Thymus (tissue), 11 donors: ENCODE measurements around the gene NCBP1. TPM values are rescaled to one million over a fixed set of nuclear protein-coding genes. Genes with fewer than 3 reads are reported as not detected.

Experiments used
- DNase-seq, 9 donors: peaks; one replicate each; pipeline ENCODE4 v3.0.0-alpha.2; 2013; ENCODE audit warnings: low spot score in 9 of 9, low read depth in 6 of 9, missing footprints in 1 of 9
- H3K27ac ChIP-seq, 2 donors: one replicate each; pipeline ENCODE4 v1.5.1; 2013; ENCODE audit warnings: control low read depth in 1 of 2, low read depth in 1 of 2, low read length in 1 of 2, mild to moderate bottlenecking in 1 of 2, moderate library complexity in 1 of 2
- H3K27me3 ChIP-seq, 2 donors: one replicate each; pipeline ENCODE4 v1.5.1; 2013; ENCODE audit warnings: low read length in 1 of 2; ENCODE audit not compliant: control insufficient read depth in 2 of 2, insufficient read depth in 1 of 2
- H3K36me3 ChIP-seq, 2 donors: one replicate each; pipeline ENCODE4 v1.5.1; 2013; ENCODE audit warnings: low read length in 1 of 2, mild to moderate bottlenecking in 1 of 2, moderate library complexity in 1 of 2; ENCODE audit not compliant: control insufficient read depth in 2 of 2, insufficient read depth in 2 of 2
- H3K4me1 ChIP-seq, 2 donors: one replicate each; pipeline ENCODE4 v1.5.1; 2013; ENCODE audit warnings: low read length in 2 of 2; ENCODE audit not compliant: control insufficient read depth in 2 of 2, insufficient read depth in 2 of 2
- H3K4me3 ChIP-seq, 2 donors: one replicate each; pipeline ENCODE4 v1.5.1; 2013; ENCODE audit warnings: low read length in 2 of 2, control low read depth in 1 of 2, mild to moderate bottlenecking in 1 of 2
- H3K9me3 ChIP-seq, 2 donors: one replicate each; pipeline ENCODE4 v1.5.1; 2013; ENCODE audit warnings: low read length in 1 of 2, mild to moderate bottlenecking in 1 of 2; ENCODE audit not compliant: control insufficient read depth in 2 of 2, insufficient read depth in 1 of 2
- WGBS: extraction: QIAGEN DNeasy Blood & Tissue Kit; methylation state at CpG from one replicate; pipeline ENCODE4 v1.1.7; 2013; 5-methylcytosine and 5-hydroxymethylcytosine counted together
- polyA plus RNA-seq: library from polyadenylated mRNA; stranded (reverse); fragments of 200-250 nt; gene quantifications from one replicate; pipeline ENCODE4 v1.2.3, GENCODE V29; 2013
- total RNA-seq: library from RNA; stranded (reverse); fragments of 120-200 nt; gene quantifications from one replicate; pipeline ENCODE4 v1.2.4, GENCODE V29; 2013
- donor health status: healthy.

Gene NCBP1
- total and polyA plus RNA-seq, 2 donors: 20.3 to 32.0 TPM

GRCh38 chr9:97673922-97674321 lies 40.3 kb downstream of the NCBP1 start:
- no peak overlapping the region for H3K27ac ChIP-seq
- 98% methylated on average over 3 of the region's 3 CpGs for WGBS
- no peaks in the 10 kb centered on the region for H3K9me3 ChIP-seq
- H3K4me3 ChIP-seq: no peak overlapping the region
- no peak for DNase-seq
- peaks cover 51 to 89% of the 10 kb centered on the region in 2 donors for H3K36me3 ChIP-seq
- H3K27me3 ChIP-seq: no peaks in the 10 kb centered on the region
- no peaks in the 10 kb centered on the region for H3K4me1 ChIP-seq

- Histone ChIP-seq H3K4me1 (no peaks in the 10 kb centered on the region), H3K36me3 (peaks cover 49 to 74% of the 10 kb centered on the region in 2 donors), H3K27me3 (no peaks in the 10 kb centered on the region), H3K9me3 (no peaks in the 10 kb centered on the region), H3K4me3 (no peak overlapping the region), H3K27ac (no peak overlapping the region)
- DNase-seq: no peak
- 95% methylated on average over 3 of the region's 3 CpGs for WGBS
Measured at GRCh38 chr9:97675655-97676054, 42.0 kb downstream of the NCBP1 start.

GRCh38 chr9:97682242-97682641 lies 48.6 kb downstream of the NCBP1 start:
- Histone ChIP-seq H3K4me1 (no peaks in the 10 kb centered on the region), H3K27ac (no peak overlapping the region), H3K36me3 (peaks cover 23 to 45% of the 10 kb centered on the region in 2 donors), H3K4me3 (no peak overlapping the region), H3K27me3 (no peaks in the 10 kb centered on the region), H3K9me3 (no peaks in the 10 kb centered on the region)
- 99% methylated on average over 1 of the region's 1 CpG for WGBS
- DNase-seq: no peak

- no peak for DNase-seq
- peaks cover 19 to 47% of the 10 kb centered on the region in 2 donors for H3K36me3 ChIP-seq
- H3K27ac ChIP-seq: no peak overlapping the region
- no peaks in the 10 kb centered on the region for H3K27me3 ChIP-seq
- WGBS: 96% methylated on average over 1 of the region's 1 CpG
- no peaks in the 10 kb centered on the region for H3K9me3 ChIP-seq
- H3K4me1 ChIP-seq: no peaks in the 10 kb centered on the region
- no peak overlapping the region for H3K4me3 ChIP-seq
Measured at GRCh38 chr9:97688654-97689053, 55.0 kb downstream of the NCBP1 start.

GRCh38 chr9:97689401-97690180 lies 56.0 kb downstream of the NCBP1 start:
- Histone ChIP-seq H3K9me3 (no peaks in the 10 kb centered on the region), H3K4me3 (no peak overlapping the region), H3K27me3 (no peaks in the 10 kb centered on the region), H3K36me3 (peaks cover 15 to 37% of the 10 kb centered on the region in 2 donors), H3K27ac (no peak overlapping the region), H3K4me1 (no peaks in the 10 kb centered on the region)
- no peak for DNase-seq
- 71% methylated on average over 4 of the region's 4 CpGs for WGBS

GRCh38 chr9:97694769-97695168 lies 61.1 kb downstream of the NCBP1 start:
- peaks cover 0 to 2% of the 10 kb centered on the region in 2 donors for H3K27me3 ChIP-seq
- H3K36me3 ChIP-seq: peaks cover 5 to 15% of the 10 kb centered on the region in 2 donors
- WGBS: 99% methylated on average over 7 of the region's 7 CpGs
- DNase-seq: no peak
- H3K4me3 ChIP-seq: no peak overlapping the region
- peaks cover 4 to 11% of the 10 kb centered on the region in 2 donors for H3K4me1 ChIP-seq
- H3K27ac ChIP-seq: no peak overlapping the region
- H3K9me3 ChIP-seq: no peaks in the 10 kb centered on the region

GRCh38 chr9:97695390-97695789 lies 61.8 kb downstream of the NCBP1 start:
- WGBS: 97% methylated on average over 3 of the region's 3 CpGs
- no peak for DNase-seq
- H3K36me3 ChIP-seq: peaks cover 5 to 10% of the 10 kb centered on the region in 2 donors
- no peak overlapping the region for H3K27ac ChIP-seq
- no peaks in the 10 kb centered on the region for H3K9me3 ChIP-seq
- peaks cover 4 to 11% of the 10 kb centered on the region in 2 donors for H3K4me1 ChIP-seq
- peaks cover 0 to 2% of the 10 kb centered on the region in 2 donors for H3K27me3 ChIP-seq
- H3K4me3 ChIP-seq: no peak overlapping the region

GRCh38 chr9:97695995-97696802 lies 62.6 kb downstream of the NCBP1 start:
- Histone ChIP-seq H3K9me3 (no peaks in the 10 kb centered on the region), H3K36me3 (peaks cover 3 to 4% of the 10 kb centered on the region in 2 donors), H3K4me1 (peaks cover 4 to 11% of the 10 kb centered on the region in 2 donors), H3K27ac (peak overlapping the region; percentile 67 to 94), H3K27me3 (peaks cover 0 to 3% of the 10 kb centered on the region in 2 donors), H3K4me3 (peak overlapping the region; percentile 68 to 80)
- peak in 3 of 9 donors; percentile 23 to 51 (median 23) for DNase-seq
- WGBS: 18% methylated on average over 9 of the region's 9 CpGs
